Left ventricle myocardium superior (tissue), 1 donor: ENCODE results near the gene SHKBP1. TPM values are rescaled to one million over a fixed set of nuclear protein-coding genes. Genes with fewer than 3 reads are reported as not detected.

ENCODE experiments used
- ATAC-seq: fragments of 200-7000 bp; cut with Tn5 transposase; one replicate; pipeline ENCODE4 v1.9.1; 2020; ENCODE audit warnings: mild to moderate bottlenecking, moderate library complexity
- DNase-seq: peaks from one replicate; pipeline ENCODE4 v3.0.0-alpha.2; 2020
- intact Hi-C: fragments of 100-400 bp; cut with micrococcal nuclease; formaldehyde crosslinking; loops from one replicate; pipeline ENCODE4 v1.11.0; 2022
- total RNA-seq: library from RNA; stranded (reverse); fragmentation: NEBNext Ultra II Directional; extraction: Animal tissue kit (Norgen Biotek cat#: 25700); gene quantifications from one replicate; pipeline ENCODE4 v1.2.1, GENCODE V29; 2021
- donor health status: DM: no; HTN: yes; CAD: no; lungs with severe emphysema.

The SHKBP1 gene
- total RNA-seq, 1 donor from 2014 or later, result 16.4 TPM

DNA sequence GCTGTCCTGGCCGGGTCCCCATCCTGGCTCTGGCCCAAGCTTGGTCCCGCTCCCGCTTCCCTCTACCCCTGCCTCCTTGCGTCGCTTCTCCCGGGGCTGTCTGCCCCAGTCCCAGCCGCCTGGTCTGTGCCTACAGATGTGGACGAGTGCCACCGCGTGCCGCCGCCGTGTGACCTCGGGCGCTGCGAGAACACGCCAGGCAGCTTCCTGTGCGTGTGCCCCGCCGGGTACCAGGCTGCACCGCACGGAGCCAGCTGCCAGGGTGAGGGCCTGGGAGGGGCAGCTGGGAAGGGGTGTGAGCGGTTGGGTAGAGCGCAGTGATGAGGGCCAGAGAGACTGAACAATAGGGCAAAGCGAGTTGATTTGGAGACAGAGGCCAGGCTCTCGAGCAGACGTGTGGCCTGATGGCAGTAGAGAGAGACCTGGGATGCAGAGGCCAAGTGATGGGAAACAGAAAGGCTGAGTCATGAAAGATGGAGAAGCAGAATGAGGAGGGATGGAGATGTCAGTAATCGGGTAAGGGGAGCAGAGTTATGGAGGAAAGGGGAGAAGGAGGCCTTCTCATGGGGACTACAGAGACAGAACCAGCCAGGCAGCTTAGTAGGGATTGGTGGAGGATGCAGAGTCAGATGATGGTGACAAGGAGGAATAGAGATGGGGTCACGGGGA is 33.9 kb downstream of the SHKBP1 start:
- peak; percentile 86 for DNase-seq
- peak; percentile 26 for ATAC-seq
- intact Hi-C loops, result no loop called here

DNA sequence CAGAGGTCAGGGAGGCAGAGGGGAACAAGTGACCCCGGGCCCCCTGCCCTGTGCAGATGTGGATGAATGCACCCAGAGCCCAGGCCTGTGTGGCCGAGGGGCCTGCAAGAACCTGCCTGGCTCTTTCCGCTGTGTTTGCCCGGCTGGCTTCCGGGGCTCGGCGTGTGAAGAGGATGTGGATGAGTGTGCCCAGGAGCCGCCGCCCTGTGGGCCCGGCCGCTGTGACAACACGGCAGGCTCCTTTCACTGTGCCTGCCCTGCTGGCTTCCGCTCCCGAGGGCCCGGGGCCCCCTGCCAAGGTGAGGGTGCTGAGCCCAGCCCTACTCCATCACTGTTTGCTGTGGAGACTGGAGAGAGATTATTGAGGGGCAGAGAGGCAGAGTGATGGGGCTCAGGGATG is 34.4 kb downstream of the SHKBP1 start:
- no peak for DNase-seq
- intact Hi-C loops, result no loop called here
- no peak for ATAC-seq

DNA sequence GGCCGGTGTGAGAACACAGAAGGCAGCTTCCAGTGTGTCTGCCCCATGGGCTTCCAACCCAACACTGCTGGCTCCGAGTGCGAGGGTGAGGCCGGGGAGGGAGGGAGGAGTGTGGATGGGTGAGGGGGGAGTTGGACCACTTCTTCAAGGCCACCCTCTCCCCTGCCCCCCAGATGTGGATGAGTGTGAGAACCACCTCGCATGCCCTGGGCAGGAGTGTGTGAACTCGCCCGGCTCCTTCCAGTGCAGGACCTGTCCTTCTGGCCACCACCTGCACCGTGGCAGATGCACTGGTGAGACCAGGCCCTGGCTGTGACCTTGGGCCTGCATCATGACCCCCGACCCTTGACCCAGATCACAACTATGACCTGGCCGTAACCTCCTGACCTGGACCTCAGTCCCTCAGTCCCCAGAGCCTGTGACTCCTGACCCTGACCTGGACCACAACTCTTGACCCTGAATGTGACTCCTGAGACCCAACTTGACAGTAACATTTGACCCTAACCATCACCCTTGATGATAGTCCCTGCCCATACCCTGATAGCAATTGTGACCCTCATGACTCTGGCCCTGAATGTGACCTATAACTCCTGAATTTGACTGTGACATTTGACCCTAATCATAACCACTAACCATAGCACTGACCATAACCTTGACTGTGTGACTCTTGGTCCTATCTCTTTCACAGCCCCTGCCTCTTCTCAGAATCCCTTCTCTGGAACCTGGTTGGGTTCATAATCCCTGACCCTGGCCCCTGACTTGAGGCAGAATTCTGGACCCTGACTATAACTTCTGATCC is 35.4 kb downstream of the SHKBP1 start:
- intact Hi-C loops, result no loop called here
- ATAC-seq, result no peak
- DNase-seq, result no peak

DNA sequence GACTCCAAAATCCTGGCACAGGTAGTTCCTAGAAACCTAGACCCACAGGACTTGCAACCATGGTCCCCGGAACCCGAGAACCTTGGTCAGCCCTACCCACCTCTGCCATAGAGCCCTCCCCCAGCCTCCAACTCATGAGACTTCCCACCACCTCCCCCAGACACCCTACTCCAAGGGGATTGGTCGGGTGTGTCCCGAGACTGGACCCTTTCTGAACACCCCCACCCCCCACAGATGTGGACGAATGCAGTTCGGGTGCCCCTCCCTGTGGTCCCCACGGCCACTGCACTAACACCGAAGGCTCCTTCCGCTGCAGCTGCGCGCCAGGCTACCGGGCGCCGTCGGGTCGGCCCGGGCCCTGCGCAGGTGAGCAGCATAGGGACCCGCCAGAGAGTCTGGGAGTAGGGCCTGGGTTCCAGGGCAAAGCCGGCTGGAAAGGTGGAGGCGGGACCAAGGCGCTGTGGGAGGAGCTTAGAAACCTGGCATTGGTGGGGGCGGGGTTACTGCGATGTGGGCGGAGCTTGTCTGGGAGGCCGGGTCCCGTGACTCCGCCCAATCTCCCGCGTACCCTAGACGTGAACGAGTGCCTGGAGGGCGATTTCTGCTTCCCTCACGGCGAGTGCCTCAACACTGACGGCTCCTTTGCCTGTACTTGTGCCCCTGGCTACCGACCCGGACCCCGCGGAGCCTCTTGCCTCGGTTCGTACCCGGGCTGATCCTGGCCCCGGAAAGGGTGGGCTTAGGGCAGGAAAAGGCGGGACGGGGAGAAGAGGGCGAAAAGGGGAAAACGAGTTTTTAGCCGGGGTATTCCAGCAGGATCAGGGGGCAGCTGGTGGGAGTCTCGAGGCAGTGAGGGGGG is 36.4 kb downstream of the SHKBP1 start:
- peak; percentile 76 for DNase-seq
- intact Hi-C loops, result no loop called here
- ATAC-seq, result no peak

DNA sequence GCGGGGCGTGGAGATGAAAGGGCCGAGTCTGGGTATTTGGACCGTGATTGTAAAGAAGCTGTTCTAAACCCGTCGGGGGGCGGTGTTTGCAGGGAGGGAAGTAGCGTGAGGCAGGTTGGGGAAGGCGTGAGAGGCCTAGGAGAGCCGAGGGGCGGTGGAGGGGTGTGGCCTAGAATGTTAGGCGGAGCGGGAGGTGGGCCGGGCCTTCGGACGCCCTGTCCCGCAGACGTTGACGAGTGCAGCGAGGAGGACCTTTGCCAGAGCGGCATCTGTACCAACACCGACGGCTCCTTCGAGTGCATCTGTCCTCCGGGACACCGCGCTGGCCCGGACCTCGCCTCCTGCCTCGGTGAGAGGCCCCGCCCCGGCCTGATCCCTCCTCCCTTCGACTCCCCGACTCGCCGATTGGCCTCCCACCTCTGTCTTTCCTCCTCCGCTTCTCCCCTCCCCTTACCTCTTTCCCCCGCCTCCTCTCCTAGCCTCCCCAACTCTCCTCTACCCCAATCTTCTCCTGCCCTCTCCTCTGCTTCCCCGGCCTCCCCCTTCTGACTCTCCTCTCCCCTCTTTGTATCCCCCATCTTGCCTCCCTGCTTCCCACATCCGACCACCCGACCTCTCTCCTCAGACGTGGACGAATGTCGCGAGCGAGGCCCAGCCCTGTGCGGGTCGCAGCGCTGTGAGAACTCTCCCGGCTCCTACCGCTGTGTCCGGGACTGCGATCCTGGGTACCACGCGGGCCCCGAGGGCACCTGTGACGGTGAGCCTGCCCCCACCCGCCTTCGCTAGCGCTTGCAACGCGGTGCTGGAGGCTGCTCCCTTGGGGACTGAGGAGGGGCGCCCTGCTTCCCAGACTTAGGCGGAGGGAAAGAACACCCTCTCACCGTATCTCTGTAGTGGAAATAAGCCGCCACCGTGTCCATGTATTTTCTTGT is 37.3 kb downstream of the SHKBP1 start:
- intact Hi-C loops, result no loop called here
- DNase-seq, result peak; percentile 87
- ATAC-seq, result peak; percentile 70

DNA sequence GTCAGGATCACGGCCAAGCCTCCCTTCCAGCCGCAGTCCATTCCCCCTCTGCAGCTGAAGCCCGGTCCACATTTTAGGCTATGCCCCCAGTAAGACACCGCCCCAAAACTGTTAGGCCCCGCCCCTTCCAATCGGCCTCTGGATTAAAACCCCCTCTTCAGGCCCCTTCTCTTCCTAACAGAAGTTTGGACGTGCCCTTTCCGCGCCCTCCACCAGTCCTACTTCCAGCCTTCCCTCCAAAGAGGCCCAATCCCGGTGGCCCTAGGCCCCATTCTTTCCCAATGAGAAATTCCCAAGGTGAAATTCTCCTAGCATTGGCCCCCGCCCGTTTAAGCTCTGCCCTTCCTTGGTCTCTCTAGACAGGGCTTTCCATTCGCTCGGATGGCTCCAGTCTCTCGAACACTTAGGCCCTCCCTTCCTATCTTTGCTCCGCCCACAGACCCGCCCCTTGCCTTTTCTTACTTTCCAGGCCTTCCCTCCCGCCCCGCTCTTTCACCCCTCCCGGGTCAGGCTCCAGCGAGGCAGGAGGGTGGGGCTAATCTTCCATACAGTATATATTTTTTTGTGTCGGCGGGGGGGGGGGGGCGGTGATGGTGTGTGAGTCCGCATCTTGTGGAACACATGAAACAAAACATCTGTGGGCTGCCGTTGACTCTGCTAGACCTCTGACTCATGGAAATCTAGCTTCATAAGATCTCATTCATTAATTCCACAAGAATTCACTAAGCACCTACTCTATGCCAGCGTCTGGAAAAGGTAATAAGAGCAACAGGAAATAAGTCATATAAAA is 38.1 kb downstream of the SHKBP1 start:
- peak; percentile 90 for DNase-seq
- ATAC-seq, result peak; percentile 67

DNA sequence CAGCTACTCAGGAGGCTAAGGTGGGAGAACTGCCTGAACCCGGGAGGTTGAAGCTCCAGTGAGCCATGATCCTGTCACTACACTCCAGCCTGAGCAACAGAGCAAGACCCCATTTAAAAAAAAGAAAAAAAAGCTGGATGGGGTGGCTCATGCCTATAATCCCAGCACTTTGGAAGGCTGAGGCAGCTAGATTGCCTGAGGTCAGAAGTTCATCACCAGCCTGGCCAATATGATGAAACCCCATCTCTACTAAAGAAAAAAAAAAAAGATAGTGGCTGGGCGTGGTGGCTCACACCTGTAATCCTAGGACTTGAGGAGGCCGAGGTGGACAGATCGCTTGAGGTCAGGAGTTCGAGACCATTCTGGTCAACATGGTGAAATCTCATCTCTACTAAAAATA is 39.5 kb downstream of the SHKBP1 start:
- intact Hi-C loops, result no loop called here
- no peak for DNase-seq
- no peak for ATAC-seq

More for the DNA sequence above, 38.1 kb downstream of the SHKBP1 start:
- intact Hi-C loops, result no loop called here

DNA sequence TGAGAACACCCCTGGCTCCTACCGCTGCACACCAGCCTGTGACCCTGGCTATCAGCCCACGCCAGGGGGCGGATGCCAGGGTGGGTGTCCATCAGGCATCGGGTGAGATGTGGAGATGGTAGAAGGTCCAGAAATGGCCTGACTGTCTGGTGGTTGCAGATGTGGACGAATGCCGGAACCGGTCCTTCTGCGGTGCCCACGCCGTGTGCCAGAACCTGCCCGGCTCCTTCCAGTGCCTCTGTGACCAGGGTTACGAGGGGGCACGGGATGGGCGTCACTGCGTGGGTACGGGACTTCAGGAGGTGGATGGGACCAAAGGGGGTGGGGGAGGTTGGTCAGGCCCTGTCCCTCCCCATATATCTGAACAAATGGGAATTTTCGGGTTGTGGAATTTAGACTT is 40.3 kb downstream of the SHKBP1 start:
- ATAC-seq (no peak), DNase-seq (no peak)
- intact Hi-C loops, result no loop called here

DNA sequence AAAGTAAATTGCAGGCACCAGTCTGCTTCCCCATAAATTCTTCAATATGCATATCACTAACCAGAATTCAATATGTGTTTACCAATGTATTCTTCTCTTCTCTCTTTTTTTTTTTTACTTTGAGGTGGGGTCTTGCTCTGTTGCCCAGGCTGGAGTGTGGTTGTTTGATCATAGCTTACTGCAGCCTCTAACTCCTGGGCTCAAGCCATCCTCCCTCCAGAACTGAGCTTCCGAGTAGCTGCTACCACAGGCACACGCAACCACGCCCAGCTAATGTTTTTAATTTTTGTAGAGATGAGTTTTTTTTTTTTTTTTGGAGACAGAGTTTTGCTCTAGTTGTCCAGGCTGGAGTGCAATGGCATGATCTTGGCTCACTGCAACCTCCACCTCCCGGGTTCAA is 41.3 kb downstream of the SHKBP1 start:
- no peak for DNase-seq
- intact Hi-C loops, result no loop called here
- no peak for ATAC-seq

DNA sequence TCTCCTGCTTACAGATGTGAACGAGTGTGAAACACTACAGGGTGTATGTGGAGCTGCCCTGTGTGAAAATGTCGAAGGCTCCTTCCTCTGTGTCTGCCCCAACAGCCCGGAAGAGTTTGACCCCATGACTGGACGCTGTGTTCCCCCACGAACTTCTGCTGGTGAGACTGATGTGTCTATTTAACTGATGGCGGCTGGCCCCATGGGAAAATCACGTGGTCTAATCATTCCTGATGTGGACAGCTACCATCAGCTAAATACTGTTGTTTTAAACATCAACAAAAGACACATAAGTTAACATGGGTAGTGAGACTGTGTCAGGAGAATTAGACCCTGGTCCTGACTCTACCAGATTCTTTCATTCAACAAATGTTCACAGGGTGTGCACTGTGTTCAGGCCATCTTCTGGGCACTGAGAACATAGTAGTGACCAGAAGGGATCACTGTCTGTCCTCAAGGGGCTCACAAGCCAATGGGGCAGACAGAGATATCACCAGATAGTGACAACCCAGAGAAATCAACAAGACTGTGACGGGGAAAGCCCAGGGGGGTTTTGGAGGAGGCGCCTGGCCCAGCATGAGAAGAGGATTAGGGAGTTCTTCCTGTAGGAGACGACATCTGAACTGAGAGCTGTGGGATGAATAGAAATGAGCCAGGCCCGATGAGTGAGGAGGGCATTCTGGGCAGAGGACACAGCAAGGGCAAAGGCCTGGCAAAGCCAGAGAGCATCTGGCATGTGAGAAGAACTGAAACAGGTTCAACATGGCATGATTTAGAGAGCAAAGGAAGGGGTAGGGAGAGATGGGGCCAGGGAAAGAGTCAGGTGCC is 42.9 kb downstream of the SHKBP1 start:
- DNase-seq (peak; percentile 44), ATAC-seq (peak; percentile 75)
- intact Hi-C loops, result no loop called here

DNA sequence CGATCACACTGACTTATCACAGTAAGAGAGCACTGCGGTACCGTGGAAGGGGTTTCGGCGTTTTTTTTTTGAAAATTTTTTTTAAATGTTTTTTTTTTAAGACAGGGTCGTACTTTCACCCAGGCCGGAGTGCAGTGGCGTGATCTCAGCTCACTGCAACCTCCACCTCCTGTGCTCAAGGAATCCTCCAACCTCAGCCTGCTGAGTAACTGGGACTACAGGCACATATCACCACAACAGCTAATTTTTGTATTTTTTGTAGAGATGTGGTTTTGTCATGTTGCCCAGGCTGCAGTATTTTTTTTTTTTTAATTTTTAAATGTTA is 43.5 kb downstream of the SHKBP1 start:
- ATAC-seq, result no peak
- DNase-seq, result no peak
- intact Hi-C loops, result no loop called here

DNA sequence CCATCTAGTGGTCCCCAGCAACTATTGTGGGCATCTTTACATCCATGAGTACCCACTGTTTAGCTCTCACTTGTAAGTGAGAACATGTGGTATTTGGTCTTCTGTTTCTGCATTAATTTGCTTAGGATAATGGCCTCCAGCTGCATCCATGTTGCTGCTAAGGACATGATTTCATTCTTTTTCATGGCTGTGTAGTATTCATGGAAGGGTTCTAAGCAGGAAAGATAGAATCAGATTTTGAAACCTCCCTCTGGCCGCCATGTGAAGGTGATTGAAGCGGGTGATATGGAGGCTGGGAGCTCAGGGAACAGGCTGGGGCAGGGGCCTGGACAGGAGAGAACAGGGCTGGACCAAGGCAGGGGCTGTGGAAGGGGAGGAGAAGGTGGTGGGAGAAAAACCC is 44.6 kb downstream of the SHKBP1 start:
- intact Hi-C loops, result no loop called here
- no peak for DNase-seq
- ATAC-seq, result no peak

DNA sequence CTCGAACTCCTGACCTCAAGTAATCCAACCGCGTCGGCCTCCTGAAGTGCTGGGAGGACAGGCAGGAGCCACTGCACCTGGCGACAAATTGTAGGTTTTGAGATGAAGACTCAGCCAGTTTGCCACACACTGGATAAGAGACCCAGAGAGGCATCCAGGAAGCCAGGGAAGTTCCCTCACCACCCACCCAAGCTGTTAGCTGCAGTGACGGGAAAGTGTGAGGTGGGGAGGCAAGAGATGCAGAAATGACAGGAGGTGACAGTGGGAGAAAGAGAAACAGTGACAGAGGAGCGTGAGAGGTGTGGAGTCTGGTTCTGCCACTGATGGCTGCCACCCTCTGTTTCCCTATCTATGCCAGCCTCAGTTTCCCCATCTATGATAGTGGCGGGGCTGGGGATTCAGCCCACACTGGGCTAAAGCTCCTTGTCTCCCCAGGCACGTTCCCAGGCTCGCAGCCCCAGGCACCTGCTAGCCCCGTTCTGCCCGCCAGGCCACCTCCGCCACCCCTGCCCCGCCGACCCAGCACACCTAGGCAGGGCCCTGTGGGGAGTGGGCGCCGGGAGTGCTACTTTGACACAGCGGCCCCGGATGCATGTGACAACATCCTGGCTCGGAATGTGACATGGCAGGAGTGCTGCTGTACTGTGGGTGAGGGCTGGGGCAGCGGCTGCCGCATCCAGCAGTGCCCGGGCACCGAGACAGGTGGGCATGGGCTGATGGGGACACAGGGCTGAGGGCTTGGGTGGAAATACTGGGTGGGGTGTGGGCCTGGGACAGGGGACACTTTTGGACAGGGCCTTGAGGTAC is 45.5 kb downstream of the SHKBP1 start:
- DNase-seq (no peak), ATAC-seq (no peak)
- intact Hi-C loops, result no loop called here

DNA sequence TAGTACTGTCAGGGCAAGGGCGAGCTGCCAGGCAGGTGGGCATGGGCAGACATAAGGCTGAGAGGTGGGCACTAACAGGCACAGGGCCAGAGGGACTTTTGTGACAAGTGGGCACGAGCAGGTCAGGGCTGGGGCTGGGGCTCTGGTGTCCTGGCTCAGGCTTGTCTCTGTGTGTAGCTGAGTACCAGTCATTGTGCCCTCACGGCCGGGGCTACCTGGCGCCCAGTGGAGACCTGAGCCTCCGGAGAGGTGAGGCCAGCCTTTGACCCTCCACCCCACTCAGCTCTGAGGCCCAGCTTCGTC is 46.1 kb downstream of the SHKBP1 start:
- ATAC-seq (no peak), DNase-seq (no peak)
- intact Hi-C loops, result no loop called here

DNA sequence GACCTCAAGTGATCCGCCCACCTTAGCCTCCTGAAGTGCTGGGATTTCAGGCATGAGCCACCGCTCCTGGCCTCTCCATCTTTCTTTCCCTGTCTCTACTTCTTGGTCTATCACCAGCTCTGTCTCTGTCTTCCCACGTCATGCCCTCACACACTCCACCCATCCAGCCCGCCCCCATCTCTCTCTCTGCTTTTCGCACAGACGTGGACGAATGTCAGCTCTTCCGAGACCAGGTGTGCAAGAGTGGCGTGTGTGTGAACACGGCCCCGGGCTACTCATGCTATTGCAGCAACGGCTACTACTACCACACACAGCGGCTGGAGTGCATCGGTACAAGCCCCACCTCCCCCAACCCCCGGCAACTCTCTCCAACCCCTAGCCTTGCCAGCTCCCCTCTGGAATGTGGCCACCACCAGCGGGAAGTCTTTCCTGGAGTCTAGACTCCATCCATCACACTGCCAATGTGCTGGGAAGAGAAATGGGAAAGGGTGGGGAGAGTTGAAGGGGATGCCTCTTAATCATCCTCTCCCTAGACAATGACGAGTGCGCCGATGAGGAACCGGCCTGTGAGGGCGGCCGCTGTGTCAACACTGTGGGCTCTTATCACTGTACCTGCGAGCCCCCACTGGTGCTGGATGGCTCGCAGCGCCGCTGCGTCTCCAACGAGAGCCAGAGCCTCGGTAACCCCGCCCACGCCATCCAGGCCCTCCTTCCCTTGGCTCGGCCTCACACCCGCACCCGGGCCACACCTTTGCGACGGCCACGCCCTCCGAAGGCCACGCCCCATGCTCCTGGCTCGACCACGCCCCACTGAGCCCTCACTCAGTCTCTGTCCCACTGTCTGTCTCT is 47.0 kb downstream of the SHKBP1 start:
- ATAC-seq (peak; percentile 4), DNase-seq (peak; percentile 53)
- intact Hi-C loops, result no loop called here
